Retina (tissue), 1 donor: ENCODE data around the gene BCL2A1.
"Not testable (repeated sequence)": the region's sequence is repeated elsewhere in the genome, so short reads cannot be mapped to it uniquely, and the experiment has no call there.

ENCODE experiments used
- DNase-seq: peaks from one replicate; pipeline ENCODE4 v3.0.0-alpha.2; 2016

The BCL2A1 gene

DNA sequence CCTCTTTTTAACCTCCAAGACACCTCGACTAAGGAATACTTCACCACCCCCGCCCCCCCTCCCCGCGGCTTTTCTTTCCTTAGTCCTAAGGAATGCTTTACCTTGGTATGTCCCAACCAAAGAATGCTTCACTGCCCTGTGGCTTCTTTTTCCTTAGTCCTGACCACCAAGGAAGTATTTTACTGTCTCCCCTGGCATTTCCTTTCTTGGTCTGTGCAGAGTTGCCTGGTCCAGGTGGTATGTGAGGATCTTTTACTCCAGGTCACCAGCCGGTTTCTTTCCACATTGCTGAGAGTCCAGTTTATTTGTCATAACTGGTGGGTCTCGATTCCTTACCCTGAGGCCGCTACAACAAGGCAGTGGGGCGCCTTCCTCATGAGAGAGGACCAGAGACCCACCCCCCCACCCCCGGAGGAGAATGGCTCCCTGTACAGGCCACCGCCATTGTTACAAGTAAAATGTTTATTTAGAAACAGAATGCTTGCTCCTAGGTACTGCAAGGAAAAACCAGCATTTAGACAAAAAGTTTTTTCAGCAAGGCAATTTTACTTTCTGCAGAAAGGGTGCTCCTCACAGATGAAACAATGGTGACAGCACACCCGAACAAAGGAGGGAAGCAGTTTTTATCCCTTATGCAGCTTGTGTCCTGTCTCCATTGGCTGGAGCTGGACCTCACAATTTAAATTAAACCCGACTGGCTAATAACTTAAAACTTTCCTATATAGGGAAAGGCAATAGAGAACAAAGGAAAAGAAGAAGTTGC, 51.1 kb downstream of the BCL2A1 start:
- DNase-seq, result no peak

GRCh38 chr15:79919090-79919748, 51.8 kb downstream of the BCL2A1 start:
- DNase-seq, result no peak

- no peak for DNase-seq
Measured at GRCh38 chr15:79918278-79918677, 52.7 kb downstream of the BCL2A1 start.

GRCh38 chr15:79916502-79917132, 54.4 kb downstream of the BCL2A1 start:
- no peak for DNase-seq

DNA sequence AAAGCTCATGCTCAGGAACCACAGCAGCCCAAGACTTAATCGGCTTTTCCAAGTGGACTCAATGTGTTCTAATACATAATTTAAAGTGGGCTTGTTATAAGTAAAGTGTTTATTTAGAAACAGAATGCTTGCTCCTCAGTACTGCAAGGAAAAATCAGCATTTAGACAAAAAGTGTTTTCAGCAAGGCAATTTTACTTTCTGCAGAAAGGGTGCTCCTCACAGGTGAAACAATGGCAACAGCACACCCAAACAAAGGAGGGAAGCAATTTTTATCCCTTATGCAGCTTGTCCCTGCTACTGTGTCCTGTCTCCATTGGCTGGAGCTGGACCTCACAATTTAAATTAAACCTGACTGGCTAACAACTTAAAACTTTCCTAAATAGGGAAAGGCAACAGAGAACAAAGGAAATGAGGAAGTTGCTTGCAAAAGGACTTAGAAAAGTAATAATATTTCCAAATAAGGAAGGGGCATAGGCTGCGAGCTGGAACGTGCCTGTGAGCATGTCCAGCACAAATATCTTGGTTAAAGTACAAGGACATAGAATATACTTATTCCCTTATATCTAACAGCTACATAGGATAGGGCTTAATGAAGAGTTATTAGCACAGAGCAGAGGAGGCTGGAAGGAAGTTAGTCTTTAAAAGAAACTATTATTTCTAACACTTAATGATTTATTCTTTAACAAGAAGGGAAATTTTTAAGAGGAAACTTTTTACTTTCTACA, 55.1 kb downstream of the BCL2A1 start:
- DNase-seq, result not testable (repeated sequence)

GRCh38 chr15:79914728-79915127, 56.3 kb downstream of the BCL2A1 start:
- DNase-seq, result no peak
